ENCODE measurements around the gene MFNG. TPM values are rescaled to one million over a fixed set of nuclear protein-coding genes. Genes with fewer than 3 reads are reported as not detected.
A peak's percentile ranks its signal among the peaks of the same experiment; 100 is the strongest.

The MFNG gene
- total RNA-seq, 1 experiment from 2014 or later: 3.3 TPM

DNA sequence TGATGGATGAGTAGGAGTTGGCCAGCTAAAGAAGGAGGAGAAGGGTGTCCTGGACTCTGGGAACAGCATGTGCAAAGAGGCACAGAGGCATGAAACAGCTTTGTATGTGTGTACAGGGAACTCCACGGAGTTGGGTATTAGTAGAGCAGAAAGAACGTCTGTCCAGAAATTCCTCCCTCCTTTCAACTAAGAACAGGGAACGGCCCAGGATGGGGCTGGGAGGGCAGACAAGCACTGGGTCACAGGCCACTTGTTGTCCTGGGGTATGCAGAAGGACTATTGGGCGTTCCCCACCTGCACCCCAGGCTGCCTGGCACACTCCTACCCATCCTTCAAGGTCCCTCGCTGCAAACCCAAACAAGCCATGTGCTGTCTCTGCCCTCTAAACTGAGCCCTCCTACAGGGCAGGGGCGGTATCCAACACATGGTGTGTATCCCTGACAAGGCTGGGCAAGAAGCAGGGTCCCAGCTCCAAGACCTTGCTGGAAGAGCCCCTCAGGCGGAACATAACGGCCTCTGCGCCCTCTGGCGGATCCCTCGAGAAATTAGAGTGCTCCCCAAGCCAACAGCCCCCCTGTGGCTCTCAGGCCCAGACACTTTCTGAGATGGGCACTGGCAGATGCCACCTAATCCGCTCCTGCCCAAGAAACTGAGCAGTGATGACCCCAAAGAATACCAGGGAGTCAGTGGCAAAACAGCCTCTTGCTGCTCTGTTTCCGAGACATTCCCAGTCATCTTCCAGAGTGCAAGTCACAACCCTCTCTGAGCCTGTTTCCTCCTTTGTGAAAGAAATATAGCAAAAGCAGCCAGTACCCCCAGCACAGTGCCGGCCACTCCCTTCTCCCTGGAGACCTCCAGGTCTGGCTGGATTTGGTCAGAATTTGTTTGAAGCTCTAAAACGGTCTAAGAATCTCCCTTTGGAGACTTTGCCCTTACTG, 57.3 kb downstream of the MFNG start:
- Histone ChIP-seq H2BK20ac (ENCODE audit: low read depth, low read length, poor library complexity, severe bottlenecking) (no peak overlapping the region), H2BK5ac (ENCODE audit: insufficient read length, low read length) (no peak overlapping the region), H3K4me2 (ENCODE audit: insufficient read depth, insufficient read length, low read length) (no peak overlapping the region), H3K4me1 (ENCODE audit: insufficient read depth, low read length) (no peaks in the 10 kb centered on the region), H4K8ac (replicated peaks; ENCODE audit: insufficient read length, low read depth, low read length) (no peak overlapping the region), H3K9ac (ENCODE audit: extremely low read depth, insufficient read length, low read length) (no peak overlapping the region), H2BK15ac (ENCODE audit: low read depth, low read length) (no peak overlapping the region), H3K27me3 (ENCODE audit: insufficient read depth, low read length) (peaks cover 21% of the 10 kb centered on the region), H2AK5ac (ENCODE audit: insufficient read length, low read length) (no peak overlapping the region), H3K9me3 (ENCODE audit: control insufficient read depth, low read depth, low read length) (no peaks in the 10 kb centered on the region), H3K23ac (ENCODE audit: insufficient read length, low read depth, low read length) (no peak overlapping the region), H2AFZ (ENCODE audit: low read length) (no peak overlapping the region), H4K5ac (ENCODE audit: insufficient read length, low read depth, low read length) (no peak overlapping the region), H3T11ph (ENCODE audit: low read length) (no peak overlapping the region), H4K20me1 (ENCODE audit: control insufficient read depth, insufficient read depth, insufficient read length) (no peaks in the 10 kb centered on the region), H4K91ac (ENCODE audit: insufficient read length, low read depth, low read length) (no peak overlapping the region), H3K56ac (ENCODE audit: insufficient read length, low read depth, low read length) (no peak overlapping the region), H3K14ac (ENCODE audit: insufficient read depth, low read length) (no peak overlapping the region), H2BK12ac (ENCODE audit: insufficient read length, low read depth, low read length) (no peak overlapping the region), H2BK120ac (ENCODE audit: low read depth, low read length, poor library complexity, severe bottlenecking) (no peak overlapping the region), H3K23me2 (ENCODE audit: insufficient read length, low read depth, low read length, poor library complexity, severe bottlenecking) (peaks cover 6% of the 10 kb centered on the region), H3K27ac (ENCODE audit: insufficient read length, low read depth, low read length) (no peak overlapping the region), H3K18ac (ENCODE audit: insufficient read length, low read depth, low read length) (no peak overlapping the region), H3K79me2 (ENCODE audit: insufficient read depth, low read length) (no peaks in the 10 kb centered on the region), H3K79me1 (ENCODE audit: insufficient read depth, low read depth, low read length, poor library complexity, severe bottlenecking) (no peaks in the 10 kb centered on the region), H3K4ac (ENCODE audit: low read depth, low read length) (no peak overlapping the region)
- Mint-ChIP-seq H3K27me3 (ENCODE audit: low read depth) (peaks cover 74% of the 10 kb centered on the region), H3K4me1 (peaks cover 23 to 40% of the 10 kb centered on the region in 2 experiments), H3K4me3 (peak overlapping the region; percentile 34 to 65; a peak in 4 of 5 replicates), H3K27ac (peak overlapping the region in 1 of 3 experiments; percentile 35; a peak in 1 of 7 replicates), H3K9me3 (peaks cover 0 to 4% of the 10 kb centered on the region in 2 experiments; a peak in 2 of 5 replicates), H3K36me3 (ENCODE audit: insufficient read depth in 1 of 3, low read depth in 3 of 3) (no peaks in the 10 kb centered on the region; a peak in 1 of 7 replicates)
- DNase-seq: peak; percentile 80
- no CpG with 5 or more reads among the region's 15 CpGs for WGBS (ENCODE audit: extremely low coverage, insufficient read length, low lambda C conversion rate)
- TF ChIP-seq, protein P1, sequence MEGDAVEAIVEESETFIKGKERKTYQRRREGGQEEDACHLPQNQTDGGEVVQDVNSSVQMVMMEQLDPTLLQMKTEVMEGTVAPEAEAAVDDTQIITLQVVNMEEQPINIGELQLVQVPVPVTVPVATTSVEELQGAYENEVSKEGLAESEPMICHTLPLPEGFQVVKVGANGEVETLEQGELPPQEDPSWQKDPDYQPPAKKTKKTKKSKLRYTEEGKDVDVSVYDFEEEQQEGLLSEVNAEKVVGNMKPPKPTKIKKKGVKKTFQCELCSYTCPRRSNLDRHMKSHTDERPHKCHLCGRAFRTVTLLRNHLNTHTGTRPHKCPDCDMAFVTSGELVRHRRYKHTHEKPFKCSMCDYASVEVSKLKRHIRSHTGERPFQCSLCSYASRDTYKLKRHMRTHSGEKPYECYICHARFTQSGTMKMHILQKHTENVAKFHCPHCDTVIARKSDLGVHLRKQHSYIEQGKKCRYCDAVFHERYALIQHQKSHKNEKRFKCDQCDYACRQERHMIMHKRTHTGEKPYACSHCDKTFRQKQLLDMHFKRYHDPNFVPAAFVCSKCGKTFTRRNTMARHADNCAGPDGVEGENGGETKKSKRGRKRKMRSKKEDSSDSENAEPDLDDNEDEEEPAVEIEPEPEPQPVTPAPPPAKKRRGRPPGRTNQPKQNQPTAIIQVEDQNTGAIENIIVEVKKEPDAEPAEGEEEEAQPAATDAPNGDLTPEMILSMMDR (conservative IDR thresholded peaks at IDR 0.05): peak; percentile 89

Measured in H9 (cell line).